Neural progenitor cell (in vitro differentiated cells): Measurements from ENCODE around the gene CELF4.

Experiments
- EZH2 ChIP-seq: fragments of 200-600 bp; sonication (generic); IDR thresholded peaks from 2 replicates; pipeline ENCODE4 v1.6.1; 2017; ENCODE audit warnings: antibody characterized with exemption, mild to moderate bottlenecking, moderate library complexity
- TF ChIP-seq, protein P1 (sequence below): fragments of 200-600 bp; sonication (generic); IDR thresholded peaks from 2 replicates; pipeline ENCODE4 v1.5.1; 2017; ENCODE audit warnings: antibody characterized with exemption, mild to moderate bottlenecking

DNA sequence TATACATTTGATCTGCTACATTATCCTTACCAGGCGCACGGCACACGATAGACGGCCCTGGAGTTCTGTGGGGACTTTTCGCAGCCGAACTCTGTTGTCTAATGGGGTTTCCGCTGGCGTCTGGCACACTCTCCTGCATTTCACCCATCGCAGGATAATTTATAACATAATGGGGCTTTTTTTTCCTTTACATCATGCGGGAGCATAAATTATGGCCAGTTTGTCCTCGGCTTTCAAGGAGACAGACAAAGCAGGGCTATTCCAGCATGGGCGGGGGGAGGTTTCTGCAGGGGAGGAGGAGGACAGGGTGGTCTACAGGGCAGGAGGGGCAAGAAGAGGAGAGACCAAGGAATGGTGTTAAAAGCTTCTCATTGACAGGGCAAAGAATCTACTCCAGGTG lies 279.8 kb downstream of the CELF4 start:
- TF ChIP-seq, protein P1, sequence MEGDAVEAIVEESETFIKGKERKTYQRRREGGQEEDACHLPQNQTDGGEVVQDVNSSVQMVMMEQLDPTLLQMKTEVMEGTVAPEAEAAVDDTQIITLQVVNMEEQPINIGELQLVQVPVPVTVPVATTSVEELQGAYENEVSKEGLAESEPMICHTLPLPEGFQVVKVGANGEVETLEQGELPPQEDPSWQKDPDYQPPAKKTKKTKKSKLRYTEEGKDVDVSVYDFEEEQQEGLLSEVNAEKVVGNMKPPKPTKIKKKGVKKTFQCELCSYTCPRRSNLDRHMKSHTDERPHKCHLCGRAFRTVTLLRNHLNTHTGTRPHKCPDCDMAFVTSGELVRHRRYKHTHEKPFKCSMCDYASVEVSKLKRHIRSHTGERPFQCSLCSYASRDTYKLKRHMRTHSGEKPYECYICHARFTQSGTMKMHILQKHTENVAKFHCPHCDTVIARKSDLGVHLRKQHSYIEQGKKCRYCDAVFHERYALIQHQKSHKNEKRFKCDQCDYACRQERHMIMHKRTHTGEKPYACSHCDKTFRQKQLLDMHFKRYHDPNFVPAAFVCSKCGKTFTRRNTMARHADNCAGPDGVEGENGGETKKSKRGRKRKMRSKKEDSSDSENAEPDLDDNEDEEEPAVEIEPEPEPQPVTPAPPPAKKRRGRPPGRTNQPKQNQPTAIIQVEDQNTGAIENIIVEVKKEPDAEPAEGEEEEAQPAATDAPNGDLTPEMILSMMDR, result no peak
- TF ChIP-seq EZH2, result no peak
